ENCODE results near the gene WDR38.

The WDR38 gene

GRCh38 chr9:124882231-124882630 lies 29.0 kb downstream of the WDR38 start:
- DNase-seq (ENCODE audit: low spot score), result no peak

GRCh38 chr9:124884376-124884775 lies 31.1 kb downstream of the WDR38 start:
- no peak for DNase-seq (ENCODE audit: low spot score)

- DNase-seq (ENCODE audit: low spot score), result no peak
These were observed 32.3 kb downstream of the WDR38 start for GRCh38 chr9:124885551-124885950.

- DNase-seq (ENCODE audit: low spot score), result no peak
These were observed 33.2 kb downstream of the WDR38 start for GRCh38 chr9:124886461-124886860.

GRCh38 chr9:124886866-124887492 lies 33.7 kb downstream of the WDR38 start:
- no peak for DNase-seq (ENCODE audit: low spot score)

- DNase-seq (ENCODE audit: low spot score), result no peak
These were observed 34.6 kb downstream of the WDR38 start for GRCh38 chr9:124887832-124888231.

GRCh38 chr9:124889006-124889405 lies 35.7 kb downstream of the WDR38 start:
- DNase-seq (ENCODE audit: low spot score), result no peak

- DNase-seq (ENCODE audit: low spot score), result no peak
These were observed 36.9 kb downstream of the WDR38 start for GRCh38 chr9:124890179-124890578.

GRCh38 chr9:124894035-124894740 lies 40.9 kb downstream of the WDR38 start:
- DNase-seq (ENCODE audit: low spot score), result no peak

GRCh38 chr9:124894741-124895170 lies 41.5 kb downstream of the WDR38 start:
- DNase-seq (ENCODE audit: low spot score), result peak; percentile 54

GRCh38 chr9:124897570-124898460 lies 44.6 kb downstream of the WDR38 start:
- DNase-seq (ENCODE audit: low spot score), result no peak

GRCh38 chr9:124899845-124900244 lies 46.6 kb downstream of the WDR38 start:
- DNase-seq (ENCODE audit: low spot score), result no peak

GRCh38 chr9:124906966-124907365 lies 53.7 kb downstream of the WDR38 start:
- no peak for DNase-seq (ENCODE audit: low spot score)
